Measurements from ENCODE around the gene SEL1L3.
"Not testable (repeated sequence)": the region's sequence is repeated elsewhere in the genome, so short reads cannot be mapped to it uniquely, and the experiment has no call there.

SEL1L3 gene

DNA sequence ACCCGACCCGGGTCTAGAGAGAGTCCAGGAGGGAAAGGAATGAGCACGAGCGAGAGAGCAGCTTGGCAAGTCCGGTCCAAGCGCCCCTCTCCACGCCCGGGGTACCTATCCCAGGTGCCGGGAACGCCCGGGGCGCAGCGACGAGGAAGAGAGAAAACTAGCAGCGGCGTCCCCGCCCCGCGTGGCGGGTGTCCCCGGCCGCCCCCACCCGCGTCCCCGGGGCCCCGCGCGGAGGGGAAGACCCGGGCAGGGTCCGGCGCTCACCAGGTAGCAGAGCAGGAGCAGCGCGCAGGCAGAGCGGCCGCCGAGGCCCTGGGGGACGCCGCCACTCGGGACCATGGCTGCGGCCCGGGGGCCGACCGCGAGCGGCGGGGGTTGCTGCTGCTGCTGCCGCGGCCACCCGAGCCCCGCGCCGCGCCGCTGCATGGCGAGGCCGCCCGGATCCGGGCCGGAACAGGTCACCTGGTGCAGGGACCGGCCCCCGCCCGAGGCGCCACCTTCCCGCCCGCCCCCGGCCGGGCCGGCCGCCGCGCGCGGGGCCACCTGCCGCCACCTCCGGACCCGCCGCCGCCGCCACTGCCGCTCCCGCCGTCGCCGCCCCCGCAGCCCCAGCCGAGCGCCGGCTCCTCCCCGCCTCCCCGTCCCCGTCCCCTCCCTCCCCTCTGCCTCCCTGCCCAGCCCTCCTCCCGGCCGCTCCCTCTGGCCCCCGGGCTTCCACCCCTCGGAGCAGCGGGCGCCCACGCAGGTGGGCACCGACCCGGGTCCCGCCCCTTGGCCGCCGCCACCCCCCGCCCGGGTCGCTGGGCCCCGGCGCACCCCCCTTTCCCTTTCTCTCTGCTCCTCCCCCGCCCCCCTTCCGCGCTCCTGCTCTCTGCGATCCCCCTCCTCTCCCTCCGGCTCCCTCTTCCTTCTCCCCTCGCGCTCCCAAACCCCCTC, at the start of gene SEL1L3:
Gene SEL1L3, minus strand, starts transcription at position 578 of the 936 bp plus-strand sequence. Its CDS starts 152 bp downstream, at position 426.
- no peak for DNase-seq (ENCODE audit: low read depth)
- peak within 1 kb of the TSS; percentile 61 for H3K4me3 ChIP-seq (ENCODE audit: low read length)
- TF ChIP-seq, protein P1, sequence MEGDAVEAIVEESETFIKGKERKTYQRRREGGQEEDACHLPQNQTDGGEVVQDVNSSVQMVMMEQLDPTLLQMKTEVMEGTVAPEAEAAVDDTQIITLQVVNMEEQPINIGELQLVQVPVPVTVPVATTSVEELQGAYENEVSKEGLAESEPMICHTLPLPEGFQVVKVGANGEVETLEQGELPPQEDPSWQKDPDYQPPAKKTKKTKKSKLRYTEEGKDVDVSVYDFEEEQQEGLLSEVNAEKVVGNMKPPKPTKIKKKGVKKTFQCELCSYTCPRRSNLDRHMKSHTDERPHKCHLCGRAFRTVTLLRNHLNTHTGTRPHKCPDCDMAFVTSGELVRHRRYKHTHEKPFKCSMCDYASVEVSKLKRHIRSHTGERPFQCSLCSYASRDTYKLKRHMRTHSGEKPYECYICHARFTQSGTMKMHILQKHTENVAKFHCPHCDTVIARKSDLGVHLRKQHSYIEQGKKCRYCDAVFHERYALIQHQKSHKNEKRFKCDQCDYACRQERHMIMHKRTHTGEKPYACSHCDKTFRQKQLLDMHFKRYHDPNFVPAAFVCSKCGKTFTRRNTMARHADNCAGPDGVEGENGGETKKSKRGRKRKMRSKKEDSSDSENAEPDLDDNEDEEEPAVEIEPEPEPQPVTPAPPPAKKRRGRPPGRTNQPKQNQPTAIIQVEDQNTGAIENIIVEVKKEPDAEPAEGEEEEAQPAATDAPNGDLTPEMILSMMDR (conservative IDR thresholded peaks at IDR 0.05; ENCODE audit: low read depth, low read length): no peak

DNA sequence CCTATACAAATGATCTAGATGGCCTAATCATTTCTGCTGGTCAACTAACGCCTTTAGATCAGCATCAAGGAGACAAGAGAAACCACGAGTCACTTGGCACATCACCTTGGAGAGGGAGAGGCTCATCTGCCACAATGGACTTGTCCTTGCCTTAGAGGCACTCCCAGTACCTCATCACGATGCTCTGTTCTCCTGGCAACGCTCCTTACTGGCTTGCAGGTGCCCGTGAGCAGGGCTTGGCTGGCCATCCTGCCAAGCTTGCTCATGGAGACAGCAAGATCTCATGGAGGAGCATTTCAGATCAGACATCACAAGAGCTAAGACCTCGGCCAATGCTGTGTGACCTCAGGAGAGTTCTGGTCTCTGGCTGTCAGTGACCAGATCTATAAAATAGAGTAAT, 48.6 kb upstream of the SEL1L3 start:
- H3K4me3 ChIP-seq (ENCODE audit: low read length): no peak overlapping the region
- no peak for DNase-seq (ENCODE audit: low read depth)
- TF ChIP-seq, protein P1 (conservative IDR thresholded peaks at IDR 0.05; ENCODE audit: low read depth, low read length): no peak

DNA sequence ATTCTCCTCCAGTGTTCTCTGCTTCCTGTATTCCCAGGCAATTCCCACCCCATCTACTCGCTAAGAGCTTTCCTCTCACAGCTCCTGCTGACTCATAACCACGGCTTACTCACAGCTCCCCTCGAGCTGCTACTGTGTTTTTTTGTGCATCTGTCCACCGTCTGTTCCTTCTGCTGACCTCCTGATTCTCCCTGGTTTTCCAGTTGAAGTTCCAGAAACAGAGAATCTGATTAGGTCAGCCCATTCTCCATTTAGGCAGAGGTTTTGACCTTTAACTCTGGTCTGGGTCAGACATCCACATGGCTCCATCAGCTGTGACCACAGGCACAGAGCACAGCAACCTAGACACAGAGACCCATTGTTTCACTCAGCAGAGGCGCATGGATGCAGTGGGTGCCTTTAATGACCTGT, 45.7 kb upstream of the SEL1L3 start:
- no peak for DNase-seq (ENCODE audit: low read depth)
- no peak overlapping the region for H3K4me3 ChIP-seq (ENCODE audit: low read length)
- TF ChIP-seq, protein P1 (conservative IDR thresholded peaks at IDR 0.05; ENCODE audit: low read depth, low read length): no peak

DNA sequence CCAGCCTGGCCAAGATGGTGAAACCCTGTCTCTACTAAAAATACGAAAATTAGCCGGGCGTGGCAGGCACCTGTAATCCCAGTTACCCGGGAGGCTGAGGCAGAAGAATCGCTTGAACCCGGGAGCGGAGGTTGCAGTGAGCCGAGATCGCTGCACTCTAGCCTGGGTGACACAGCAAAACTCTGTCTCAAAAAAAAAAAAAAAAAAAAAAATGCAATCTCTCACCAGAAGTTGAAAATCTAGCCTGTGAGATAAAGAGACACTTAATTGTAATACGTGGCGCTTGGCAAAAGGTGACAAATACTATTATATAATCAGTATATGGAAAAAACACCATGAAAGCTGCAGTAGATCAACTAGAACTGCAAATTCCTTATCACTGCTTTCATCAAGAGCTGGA, 43.3 kb upstream of the SEL1L3 start:
- not testable (repeated sequence) for H3K4me3 ChIP-seq (ENCODE audit: low read length); DNase-seq (ENCODE audit: low read depth)

DNA sequence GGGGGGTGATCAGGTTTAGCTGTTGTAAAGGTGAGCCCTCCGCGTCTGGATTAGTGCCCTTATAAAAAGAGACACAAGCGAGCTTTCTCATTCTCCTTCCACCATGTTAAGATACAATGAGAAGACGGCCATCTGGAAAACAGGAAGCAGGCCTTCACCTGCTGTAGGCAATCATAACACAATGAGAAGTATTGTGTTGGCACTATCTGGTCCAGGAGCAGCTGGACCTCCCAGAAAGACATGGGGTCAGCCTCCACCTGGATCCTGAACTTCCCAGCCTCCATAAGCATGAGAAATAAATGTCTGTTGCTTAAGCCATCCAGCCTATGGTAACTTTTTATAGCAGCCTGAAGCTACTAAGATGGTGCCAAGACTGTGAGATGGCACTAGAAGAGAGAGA, 42.6 kb upstream of the SEL1L3 start:
- TF ChIP-seq, protein P1 (conservative IDR thresholded peaks at IDR 0.05; ENCODE audit: low read depth, low read length): no peak
- no peak overlapping the region for H3K4me3 ChIP-seq (ENCODE audit: low read length)
- no peak for DNase-seq (ENCODE audit: low read depth)

DNA sequence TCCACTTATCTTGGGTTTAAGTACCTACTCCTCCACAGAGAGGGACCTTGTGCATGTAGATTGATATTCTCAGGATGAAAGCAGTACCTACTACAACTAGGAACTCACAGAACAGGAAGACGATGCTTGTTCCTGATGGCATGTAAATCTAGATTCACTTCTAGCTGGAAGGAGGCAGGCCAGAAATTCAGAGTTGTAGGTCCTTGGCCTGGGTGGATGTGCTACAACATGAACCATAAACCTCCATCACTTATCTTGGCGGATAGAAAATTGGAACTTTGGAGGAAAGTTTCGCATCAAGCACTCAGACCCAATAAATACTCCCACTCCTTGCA, 41.9 kb upstream of the SEL1L3 start:
- H3K4me3 ChIP-seq (ENCODE audit: low read length): no peak overlapping the region
- DNase-seq (ENCODE audit: low read depth): no peak
- TF ChIP-seq, protein P1 (conservative IDR thresholded peaks at IDR 0.05; ENCODE audit: low read depth, low read length): no peak

DNA sequence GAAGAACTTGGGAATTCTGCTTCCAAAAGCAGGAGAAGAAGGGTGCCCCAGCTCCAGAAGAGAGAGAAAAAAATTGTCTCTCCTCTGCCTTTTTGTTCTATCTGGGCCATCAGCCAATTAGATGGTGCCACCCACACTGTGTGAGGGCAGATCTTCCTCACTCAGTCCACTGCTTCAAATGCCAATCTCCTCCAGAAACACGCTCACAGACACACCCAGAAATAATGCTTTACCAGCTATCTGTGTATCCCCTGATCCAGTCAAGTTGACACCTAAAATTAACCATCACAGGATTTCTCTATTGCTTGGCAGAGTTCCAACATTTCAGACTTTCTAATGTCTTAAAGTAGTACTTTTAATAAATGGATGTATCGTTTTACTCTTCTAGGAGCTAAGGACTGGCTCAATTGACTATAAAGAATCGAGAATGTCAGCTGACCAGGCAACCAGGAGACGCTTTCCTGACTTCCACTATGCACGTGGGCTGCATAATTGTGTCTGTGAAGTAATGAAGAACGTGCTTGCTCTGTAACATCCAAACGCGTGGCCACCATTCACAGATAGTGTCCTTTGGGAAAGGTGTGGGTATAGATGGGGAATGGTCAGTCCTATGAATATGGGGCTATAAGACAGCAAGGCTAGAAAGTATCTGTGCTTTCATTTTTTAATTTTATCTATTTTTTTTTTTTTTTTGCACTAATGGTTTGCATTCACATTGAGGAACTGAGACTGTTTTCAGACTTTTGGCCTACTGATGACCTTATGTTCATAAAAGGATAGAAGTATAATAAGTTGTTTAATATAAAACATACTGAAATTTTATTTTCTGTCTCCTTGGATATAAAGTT, 41.3 kb upstream of the SEL1L3 start:
- H3K4me3 ChIP-seq (ENCODE audit: low read length): no peak overlapping the region
- TF ChIP-seq, protein P1 (conservative IDR thresholded peaks at IDR 0.05; ENCODE audit: low read depth, low read length): no peak
- DNase-seq (ENCODE audit: low read depth): no peak
